CD4-positive, alpha-beta T cell (primary cell): ENCODE measurements around the gene SDF4. TPM values are rescaled to one million over a fixed set of nuclear protein-coding genes. Genes with fewer than 3 reads are reported as not detected.

Experiments used
- ATAC-seq: fragments of 200-7000 bp; cut with Tn5 transposase; one replicate; pipeline ENCODE4 v1.10.0; 2022; ENCODE audit warnings: mild to moderate bottlenecking; ENCODE audit not compliant: poor library complexity
- CTCF ChIA-PET: fragments of 350-600 bp; sonication (Branson Sonifier 250); formaldehyde crosslinking; loops from one replicate; lab custom pipeline; 2021; ENCODE audit warnings: antibody characterized with exemption, inconsistent platforms; lab: Charles Lee
- POLR2A ChIA-PET: fragments of 350-600 bp; sonication (Branson Sonifier 250); formaldehyde crosslinking; loops from one replicate; lab custom pipeline; 2021; ENCODE audit warnings: antibody characterized with exemption, inconsistent platforms; lab: Charles Lee
- DNase-seq, 14 experiments: peaks; one replicate each; pipeline ENCODE4 v3.0.0-alpha.2; 2013 to 2020; ENCODE audit warnings: mixed read lengths in 2 of 14
- H3K27ac ChIP-seq, 2 donors: one replicate each; pipeline versions ENCODE4 v1.5.1 to v1.7.0; 2013; ENCODE audit warnings: low read length in 2 of 2, low read depth in 1 of 2, mild to moderate bottlenecking in 1 of 2
- H3K27me3 ChIP-seq, 2 experiments: 1 replicate in 1 of 2; 2 replicates in 1 of 2; pipeline versions ENCODE4 v1.6.1 to v1.7.0; 2013; ENCODE audit warnings: low read length in 2 of 2, control low read depth in 1 of 2, mild to moderate bottlenecking in 1 of 2, moderate library complexity in 1 of 2; ENCODE audit not compliant: insufficient read depth in 2 of 2, control insufficient read depth in 1 of 2
- H3K36me3 ChIP-seq: one replicate; pipeline ENCODE4 v1.6.1; 2013; ENCODE audit warnings: low read length, control low read depth; ENCODE audit not compliant: insufficient read depth
- H3K4me1 ChIP-seq: one replicate; pipeline ENCODE4 v1.6.1; 2013; ENCODE audit warnings: low read length, control low read depth; ENCODE audit not compliant: insufficient read depth
- H3K4me3 ChIP-seq: one replicate; pipeline ENCODE4 v1.5.1; 2013; ENCODE audit warnings: mild to moderate bottlenecking, low read length, moderate library complexity
- H3K9me3 ChIP-seq, 2 experiments: 1 replicate in 1 of 2; 2 replicates in 1 of 2; pipeline versions ENCODE4 v1.6.1 to v1.7.0; 2013; ENCODE audit warnings: low read length in 2 of 2, mild to moderate bottlenecking in 2 of 2, control low read depth in 1 of 2, moderate library complexity in 1 of 2; ENCODE audit not compliant: control insufficient read depth in 1 of 2, insufficient read depth in 1 of 2
- H3K27ac Mint-ChIP-seq: one replicate; pipeline ENCODE4 v1.8.0; 2020; ENCODE audit warnings: mixed read lengths
- H3K27me3 Mint-ChIP-seq: one replicate; pipeline ENCODE4 v1.8.0; 2021; ENCODE audit warnings: mixed read lengths
- H3K36me3 Mint-ChIP-seq: one replicate; pipeline ENCODE4 v1.8.0; 2021; ENCODE audit warnings: low read depth, mixed read lengths
- H3K4me1 Mint-ChIP-seq: one replicate; pipeline ENCODE4 v1.8.0; 2021; ENCODE audit warnings: low read depth, mixed read lengths
- H3K4me3 Mint-ChIP-seq: one replicate; pipeline ENCODE4 v1.8.0; 2020; ENCODE audit warnings: mild to moderate bottlenecking, mixed read lengths
- H3K9me3 Mint-ChIP-seq: one replicate; pipeline ENCODE4 v1.8.0; 2020; ENCODE audit warnings: mixed read lengths
- intact Hi-C, 2 experiments: fragments of 100-400 bp; cut with DNase I in 1 of 2; cut with micrococcal nuclease in 1 of 2; formaldehyde crosslinking; loops; one replicate each; pipeline versions ENCODE4 v1.15.1 to v1.9.0; 2023 to 2025; cut with DNase I, micrococcal nuclease
- total RNA-seq, 174 experiments: library from RNA in 2 of 174; stranded (reverse) in 2 of 174; gene quantifications; one replicate each; pipeline ENCODE4 v1.2.3 and lab custom pipeline; 2021 to 2026
- TF ChIP-seq, protein P1 (sequence below): fragments of 200-600 bp; IDR thresholded peaks from one replicate; pipeline ENCODE4 v1.8.0; 2022; ENCODE audit warnings: antibody characterized with exemption, mild to moderate bottlenecking

SDF4 gene
- total RNA-seq, 2 experiments from 2014 or later, result 66.3 to 71.0 TPM

GRCh38 chr1:1228187-1228586 lies 3.6 kb downstream of the SDF4 start:
- Mint-ChIP-seq H3K27ac (no peak overlapping the region), H3K27me3 (no peaks in the 10 kb centered on the region), H3K9me3 (no peaks in the 10 kb centered on the region), H3K36me3 (peaks cover 61% of the 10 kb centered on the region), H3K4me3 (no peak overlapping the region), H3K4me1 (peaks cover 17% of the 10 kb centered on the region)
- H3K36me3 ChIP-seq, result peaks cover 51% of the 10 kb centered on the region
- no peaks in the 10 kb centered on the region for H3K9me3 ChIP-seq
- TF ChIP-seq, protein P1, sequence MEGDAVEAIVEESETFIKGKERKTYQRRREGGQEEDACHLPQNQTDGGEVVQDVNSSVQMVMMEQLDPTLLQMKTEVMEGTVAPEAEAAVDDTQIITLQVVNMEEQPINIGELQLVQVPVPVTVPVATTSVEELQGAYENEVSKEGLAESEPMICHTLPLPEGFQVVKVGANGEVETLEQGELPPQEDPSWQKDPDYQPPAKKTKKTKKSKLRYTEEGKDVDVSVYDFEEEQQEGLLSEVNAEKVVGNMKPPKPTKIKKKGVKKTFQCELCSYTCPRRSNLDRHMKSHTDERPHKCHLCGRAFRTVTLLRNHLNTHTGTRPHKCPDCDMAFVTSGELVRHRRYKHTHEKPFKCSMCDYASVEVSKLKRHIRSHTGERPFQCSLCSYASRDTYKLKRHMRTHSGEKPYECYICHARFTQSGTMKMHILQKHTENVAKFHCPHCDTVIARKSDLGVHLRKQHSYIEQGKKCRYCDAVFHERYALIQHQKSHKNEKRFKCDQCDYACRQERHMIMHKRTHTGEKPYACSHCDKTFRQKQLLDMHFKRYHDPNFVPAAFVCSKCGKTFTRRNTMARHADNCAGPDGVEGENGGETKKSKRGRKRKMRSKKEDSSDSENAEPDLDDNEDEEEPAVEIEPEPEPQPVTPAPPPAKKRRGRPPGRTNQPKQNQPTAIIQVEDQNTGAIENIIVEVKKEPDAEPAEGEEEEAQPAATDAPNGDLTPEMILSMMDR, result no peak
- no peak for ATAC-seq
- H3K27me3 ChIP-seq, result no peaks in the 10 kb centered on the region
- no peak overlapping the region for H3K4me3 ChIP-seq
- no peak for DNase-seq
- ChIA-PET CTCF (no interaction called here), POLR2A (no interaction called here)
- peaks cover 59% of the 10 kb centered on the region for H3K4me1 ChIP-seq
- no peak overlapping the region for H3K27ac ChIP-seq
- intact Hi-C loops, result no loop called here

GRCh38 chr1:1227386-1227785 lies 4.4 kb downstream of the SDF4 start:
- H3K36me3 Mint-ChIP-seq, result peaks cover 69% of the 10 kb centered on the region
- POLR2A ChIA-PET, result no interaction called here

GRCh38 chr1:1226566-1227362 lies 5.0 kb downstream of the SDF4 start:
- Mint-ChIP-seq H3K4me3 (no peak overlapping the region), H3K36me3 (peaks cover 72% of the 10 kb centered on the region), H3K27me3 (no peaks in the 10 kb centered on the region), H3K27ac (no peak overlapping the region), H3K9me3 (no peaks in the 10 kb centered on the region), H3K4me1 (peaks cover 22% of the 10 kb centered on the region)
- Histone ChIP-seq H3K36me3 (peaks cover 64% of the 10 kb centered on the region), H3K27me3 (no peaks in the 10 kb centered on the region), H3K4me1 (peaks cover 51% of the 10 kb centered on the region), H3K27ac (no peak overlapping the region), H3K9me3 (no peaks in the 10 kb centered on the region), H3K4me3 (no peak overlapping the region)
- TF ChIP-seq, protein P1, result no peak
- no peak for DNase-seq
- intact Hi-C loops, result no loop called here
- ChIA-PET CTCF (interaction anchor here (0.9 kb wide), 1 partner anchor 104 kb away, joined by 3 read pairs; no protein-coding TSS in a partner anchor), POLR2A (no interaction called here)
- ATAC-seq, result no peak

More at GRCh38 chr1:1227386-1227785, 4.4 kb downstream of the SDF4 start:
- no peaks in the 10 kb centered on the region for H3K9me3 Mint-ChIP-seq
- no peak for ATAC-seq
- no peak overlapping the region for H3K27ac ChIP-seq
- no peak for DNase-seq
- TF ChIP-seq, protein P1, result no peak
- H3K27ac Mint-ChIP-seq, result no peak overlapping the region
- H3K36me3 ChIP-seq, result peaks cover 59% of the 10 kb centered on the region
- peaks cover 22% of the 10 kb centered on the region for H3K4me1 Mint-ChIP-seq
- no peak overlapping the region for H3K4me3 Mint-ChIP-seq
- no peaks in the 10 kb centered on the region for H3K9me3 ChIP-seq
- H3K4me3 ChIP-seq, result no peak overlapping the region
- no peaks in the 10 kb centered on the region for H3K27me3 Mint-ChIP-seq
- intact Hi-C loops, result no loop called here
- no peaks in the 10 kb centered on the region for H3K27me3 ChIP-seq
- CTCF ChIA-PET, result interaction anchor here (0.9 kb wide), 1 partner anchor 105 kb away, joined by 3 read pairs; no protein-coding TSS in a partner anchor
- H3K4me1 ChIP-seq, result peaks cover 51% of the 10 kb centered on the region
